NCI-H748 treated with DMSO at 0.1 percent for 48 hours (cell line): Measurements from ENCODE around the gene TRIM75.
"Not testable (repeated sequence)": the region's sequence is repeated elsewhere in the genome, so short reads cannot be mapped to it uniquely, and the experiment has no call there.

Experiments
- DNase-seq: peaks from one replicate; lab custom pipeline; 2025; lab: John Stamatoyannopoulos, UW

Gene TRIM75

DNA sequence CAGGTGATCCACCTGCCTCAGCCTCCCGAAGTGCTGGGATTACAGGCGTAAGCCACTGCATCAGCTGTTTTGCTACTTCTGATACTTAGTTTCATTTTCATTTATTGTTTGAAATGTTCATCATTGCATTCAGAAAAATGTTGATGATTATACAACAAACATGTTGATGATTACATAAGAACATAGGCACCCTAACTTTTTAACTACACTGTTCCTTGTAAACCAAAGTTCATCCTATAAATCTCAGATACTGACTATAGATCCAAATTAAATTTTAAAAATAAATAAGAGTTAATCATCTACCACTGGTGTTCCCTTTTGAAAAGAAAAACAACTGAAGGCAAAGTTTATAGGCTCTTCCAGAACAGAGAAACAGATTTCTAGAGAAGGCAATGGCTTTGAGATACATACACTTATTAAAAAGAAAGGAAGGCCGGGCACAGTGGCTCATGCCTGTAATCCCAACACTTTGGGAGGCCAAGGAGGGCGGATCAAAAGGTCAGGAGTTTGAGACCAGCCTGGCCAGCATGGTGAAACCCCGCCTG, 23.4 kb downstream of the TRIM75 start:
- no peak for DNase-seq

DNA sequence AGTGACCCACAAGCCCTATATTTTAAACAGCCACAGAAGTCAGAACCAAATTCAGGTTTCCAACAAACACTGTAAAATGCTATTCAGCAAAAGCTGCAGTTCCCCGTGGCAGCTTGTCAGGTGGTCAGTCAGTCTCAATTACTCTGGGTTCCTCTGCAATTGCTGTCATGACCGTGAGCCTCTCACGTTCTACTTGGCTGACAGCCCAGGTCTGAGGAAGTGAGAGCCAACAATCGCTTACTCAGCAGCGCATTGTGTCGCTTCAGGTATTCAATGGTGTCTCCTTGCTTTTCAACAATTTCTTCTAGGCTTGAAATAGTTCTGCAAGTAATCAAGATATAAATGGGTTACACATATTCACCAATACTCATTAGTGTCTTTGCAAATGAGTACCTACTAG, 25.8 kb downstream of the TRIM75 start:
- peak; percentile 35 for DNase-seq

DNA sequence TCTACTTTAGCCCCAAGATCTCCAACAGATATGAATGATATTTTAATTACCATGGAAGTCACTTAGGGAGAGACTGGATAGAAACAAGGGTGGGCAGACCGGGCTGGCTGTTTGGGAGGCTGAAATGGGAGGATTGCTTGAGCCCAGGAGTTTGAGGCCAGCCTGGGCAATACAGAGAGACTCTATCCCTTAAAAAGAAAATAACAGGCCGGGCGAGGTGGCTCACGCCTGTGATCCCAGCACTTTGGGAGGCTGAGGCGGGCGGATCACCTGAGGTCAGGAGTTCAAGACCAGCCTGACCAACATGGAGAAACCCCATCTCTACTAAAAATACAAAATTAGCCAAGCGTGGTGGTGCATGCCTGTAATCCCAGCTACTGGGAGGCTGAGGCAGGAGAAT, 31.1 kb downstream of the TRIM75 start:
- DNase-seq, result not testable (repeated sequence)

DNA sequence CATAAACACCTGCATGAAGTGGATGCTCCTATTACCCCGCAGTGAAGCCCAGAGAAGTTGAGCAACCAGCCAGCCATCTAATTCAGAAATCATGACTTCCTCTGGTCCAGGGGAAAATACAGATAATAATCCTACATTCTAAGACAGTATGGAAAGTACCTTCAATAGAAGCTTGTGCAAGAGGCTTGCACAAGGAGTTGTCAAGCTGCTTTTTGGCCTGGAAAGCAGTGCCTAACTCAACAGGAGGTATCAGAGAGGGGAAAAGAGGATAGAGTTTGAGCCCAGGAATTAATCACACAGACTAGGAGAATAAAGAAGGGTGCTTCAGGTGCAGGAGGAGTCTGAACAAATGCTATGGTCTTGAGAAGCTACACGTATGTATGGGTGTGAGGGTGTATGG, 32.3 kb downstream of the TRIM75 start:
- DNase-seq, result no peak

DNA sequence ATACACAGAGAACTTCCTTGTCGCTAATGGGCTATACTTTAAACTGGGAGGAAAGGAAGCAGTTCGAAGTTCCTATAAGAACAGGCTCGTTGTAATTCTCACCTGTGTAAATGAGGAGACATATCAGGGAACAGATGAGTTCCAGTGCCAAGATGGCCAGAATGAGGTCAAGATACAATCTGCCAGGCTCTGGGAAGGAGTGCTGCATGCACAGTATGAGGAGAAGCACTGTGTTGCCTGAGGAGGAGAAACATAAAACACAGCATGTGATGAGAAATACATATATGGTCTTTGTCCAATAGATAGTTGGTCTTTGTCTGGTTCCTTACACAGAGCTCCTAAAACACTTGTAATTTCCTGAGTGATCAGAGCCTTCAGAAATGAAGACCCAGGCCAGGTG, 34.7 kb downstream of the TRIM75 start:
- DNase-seq, result no peak

GRCh38 chr4:165092187-165092586, 38.5 kb downstream of the TRIM75 start:
- DNase-seq, result not testable (repeated sequence)

DNA sequence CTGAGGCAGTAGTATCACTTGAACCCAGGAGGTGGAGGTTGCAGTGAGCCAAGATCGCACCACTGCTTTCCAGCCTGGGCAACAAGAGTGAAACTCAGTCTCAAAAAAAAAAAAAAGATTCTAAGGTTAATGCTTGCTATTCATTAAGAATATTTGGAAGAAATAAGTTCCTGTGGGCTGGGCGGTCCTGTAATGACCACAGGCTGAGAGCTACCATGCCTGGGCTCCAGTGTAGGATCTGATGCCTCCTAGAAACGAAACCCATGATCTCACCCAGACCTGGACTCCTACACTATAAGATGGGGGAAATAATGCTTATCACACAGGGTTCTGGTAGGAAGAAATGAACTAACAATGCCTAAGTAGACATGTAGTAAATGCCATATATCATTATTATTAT, 41.2 kb downstream of the TRIM75 start:
- no peak for DNase-seq

DNA sequence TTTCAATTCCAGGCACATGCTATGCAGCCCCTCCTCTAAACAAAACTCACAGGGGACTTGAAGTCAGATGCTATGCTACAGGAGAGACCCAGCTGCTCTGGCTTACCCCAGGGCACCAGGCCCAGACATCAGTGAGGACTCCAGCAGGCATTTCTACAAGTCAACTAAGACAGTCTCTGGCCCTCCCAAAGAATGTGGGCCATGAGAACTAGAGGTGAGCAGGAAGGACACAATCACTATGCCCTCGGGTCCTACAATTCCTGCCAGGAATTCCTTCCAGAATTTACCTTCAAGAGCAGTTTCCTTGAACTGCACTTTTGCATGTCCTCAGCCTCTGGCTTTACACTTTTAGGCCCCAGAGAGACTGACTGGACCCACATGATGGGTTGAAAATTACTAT, 41.6 kb downstream of the TRIM75 start:
- DNase-seq, result no peak

DNA sequence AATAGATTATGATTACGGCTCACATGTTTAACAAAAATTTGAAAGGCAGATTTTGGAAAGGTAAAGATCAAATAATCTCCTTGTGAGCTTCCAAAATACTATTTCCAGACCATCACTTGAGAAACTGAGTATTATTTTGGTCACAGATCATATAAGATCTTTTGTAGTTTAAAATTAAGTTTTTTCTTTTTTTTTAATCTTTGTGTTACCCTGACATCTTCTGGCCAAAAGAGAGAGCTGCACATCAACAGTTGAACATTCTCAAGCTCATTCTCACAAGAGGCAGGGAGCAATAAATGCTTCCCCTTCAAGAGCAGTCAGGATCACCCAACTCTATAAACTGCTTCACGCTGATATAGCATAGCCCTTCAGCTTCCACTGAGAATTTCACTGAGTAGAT, 43.1 kb downstream of the TRIM75 start:
- no peak for DNase-seq

GRCh38 chr4:165101641-165102040, 48.0 kb downstream of the TRIM75 start:
- no peak for DNase-seq

- DNase-seq, result no peak
These were observed 52.9 kb downstream of the TRIM75 start for GRCh38 chr4:165106518-165106917.
